A673 (cell line): ENCODE results near the gene IQGAP2. TPM values are rescaled to one million over a fixed set of nuclear protein-coding genes. Genes with fewer than 3 reads are reported as not detected.

ENCODE experiments used
- BruUV-seq: library from RNA; stranded (reverse); fragments of 400-500 nt; replicated peaks from 2 replicates; lab custom pipeline; 2021; lab: Mats Ljungman, UMichigan
- CTCF ChIA-PET: fragments of 300-600 bp; sonication (Branson Sonifier 250); formaldehyde crosslinking; loops from one replicate; lab custom pipeline; 2022; ENCODE audit warnings: antibody characterized with exemption; lab: Charles Lee
- POLR2A ChIA-PET: fragments of 300-600 bp; sonication (Branson Sonifier 250); formaldehyde crosslinking; loops from one replicate; lab custom pipeline; 2022; ENCODE audit warnings: antibody characterized with exemption; ENCODE audit not compliant: low non-redundant PET; lab: Charles Lee
- DNase-seq: peaks from one replicate; pipeline ENCODE4 v3.0.0-alpha.2; 2015; ENCODE audit warnings: low spot score
- H3K27ac ChIP-seq: fragments of 200-600 bp; sonication (generic); 2 replicates; pipeline ENCODE4 v1.5.1; 2016; ENCODE audit warnings: mixed run types, low read depth, mild to moderate bottlenecking, mixed read lengths, antibody characterized with exemption, low read length; ENCODE audit not compliant: poor library complexity, severe bottlenecking
- H3K27me3 ChIP-seq: fragments of 200-600 bp; sonication (generic); replicated peaks from 2 replicates; pipeline ENCODE4 v1.6.1; 2017; ENCODE audit warnings: mixed run types, low read depth, mild to moderate bottlenecking, mixed read lengths, antibody characterized with exemption, low read length; ENCODE audit not compliant: insufficient read depth, poor library complexity
- H3K36me3 ChIP-seq: fragments of 200-600 bp; sonication (generic); 2 replicates; pipeline ENCODE4 v1.6.1; 2016; ENCODE audit warnings: mixed run types, mild to moderate bottlenecking, mixed read lengths, antibody characterized with exemption, low read length; ENCODE audit not compliant: insufficient read depth, poor library complexity, severe bottlenecking
- H3K4me1 ChIP-seq: fragments of 200-600 bp; sonication (generic); 2 replicates; pipeline ENCODE4 v1.6.1; 2017; ENCODE audit warnings: mixed run types, mild to moderate bottlenecking, mixed read lengths, antibody characterized with exemption, low read length; ENCODE audit not compliant: insufficient read depth, poor library complexity, severe bottlenecking
- H3K4me3 ChIP-seq: fragments of 200-600 bp; sonication (generic); 2 replicates; pipeline ENCODE4 v1.5.1; 2016; ENCODE audit warnings: low read depth, mixed run types, mild to moderate bottlenecking, mixed read lengths, low read length; ENCODE audit not compliant: poor library complexity, severe bottlenecking
- H3K9me3 ChIP-seq: fragments of 200-600 bp; sonication (generic); 2 replicates; pipeline ENCODE4 v1.6.1; 2016; ENCODE audit warnings: mixed run types, low read depth, mild to moderate bottlenecking, mixed read lengths, antibody characterized with exemption, low read length; ENCODE audit not compliant: poor library complexity, severe bottlenecking
- CTCF ChIP-seq: fragments of 300-800, 200-600 bp; sonication (generic); conservative IDR thresholded peaks from 2 replicates; pipeline ENCODE4 v1.5.1; 2017; ENCODE audit warnings: low read depth, mild to moderate bottlenecking, antibody characterized with exemption, low read length, moderate library complexity, mixed read lengths
- EZH2 ChIP-seq: fragments of 200-600 bp; sonication (generic); IDR thresholded peaks from 2 replicates; pipeline ENCODE4 v1.6.1; 2017; ENCODE audit warnings: borderline replicate concordance, low read depth, mild to moderate bottlenecking, mixed read lengths, antibody characterized with exemption, low read length; ENCODE audit not compliant: poor library complexity, severe bottlenecking
- intact Hi-C: fragments of 100-400 bp; cut with micrococcal nuclease; formaldehyde crosslinking; loops from one replicate; pipeline ENCODE4 v1.10.0; 2022; ENCODE audit not compliant: unreplicated experiment
- total RNA-seq: library from RNA; stranded (reverse); gene quantifications from 2 replicates; pipeline ENCODE4 v1.2.3, GENCODE V29; 2021

IQGAP2 gene
- total RNA-seq, 1 experiment from 2014 or later = 26.8 TPM

GRCh38 chr5:76555717-76556116, 152.6 kb downstream of the IQGAP2 start:
- Histone ChIP-seq H3K4me3 (no peak overlapping the region), H3K36me3 (no peaks in the 10 kb centered on the region), H3K27ac (no peak overlapping the region), H3K9me3 (no peaks in the 10 kb centered on the region), H3K27me3 (no peaks in the 10 kb centered on the region), H3K4me1 (peaks cover 4% of the 10 kb centered on the region)
- ChIA-PET CTCF (no interaction called here), POLR2A (interaction anchor here (0.6 kb wide), 1 partner anchor 354 kb away, joined by 11 read pairs; no protein-coding TSS in a partner anchor)
- intact Hi-C loops = no loop called here
- TF ChIP-seq EZH2 (no peak), CTCF (no peak)
- no TSS peak for BruUV-seq
- DNase-seq = no peak

- Histone ChIP-seq H3K27me3 (no peaks in the 10 kb centered on the region), H3K27ac (no peak overlapping the region), H3K9me3 (no peaks in the 10 kb centered on the region), H3K4me3 (no peak overlapping the region), H3K4me1 (peaks cover 4% of the 10 kb centered on the region), H3K36me3 (no peaks in the 10 kb centered on the region)
- TF ChIP-seq CTCF (no peak), EZH2 (no peak)
- intact Hi-C loops = no loop called here
- ChIA-PET POLR2A (no interaction called here), CTCF (no interaction called here)
- no TSS peak for BruUV-seq
- DNase-seq = no peak
Observed at GRCh38 chr5:76556511-76557221, 153.6 kb downstream of the IQGAP2 start.

GRCh38 chr5:76560952-76561891, 158.1 kb downstream of the IQGAP2 start:
- Histone ChIP-seq H3K9me3 (no peaks in the 10 kb centered on the region), H3K27me3 (no peaks in the 10 kb centered on the region), H3K4me1 (no peaks in the 10 kb centered on the region), H3K36me3 (no peaks in the 10 kb centered on the region), H3K27ac (no peak overlapping the region), H3K4me3 (no peak overlapping the region)
- ChIA-PET POLR2A (no interaction called here), CTCF (no interaction called here)
- intact Hi-C loops = no loop called here
- DNase-seq = no peak
- TF ChIP-seq EZH2 (no peak), CTCF (no peak)
- BruUV-seq = no TSS peak
